EH (cell line): Measurements from ENCODE around the gene DSEL.
A peak's percentile ranks its signal among the peaks of the same experiment; 100 is the strongest.

Experiments used
- DNase-seq: peaks from one replicate; pipeline ENCODE4 v3.0.0-alpha.2; 2015; ENCODE audit warnings: low read depth

DSEL gene

DNA sequence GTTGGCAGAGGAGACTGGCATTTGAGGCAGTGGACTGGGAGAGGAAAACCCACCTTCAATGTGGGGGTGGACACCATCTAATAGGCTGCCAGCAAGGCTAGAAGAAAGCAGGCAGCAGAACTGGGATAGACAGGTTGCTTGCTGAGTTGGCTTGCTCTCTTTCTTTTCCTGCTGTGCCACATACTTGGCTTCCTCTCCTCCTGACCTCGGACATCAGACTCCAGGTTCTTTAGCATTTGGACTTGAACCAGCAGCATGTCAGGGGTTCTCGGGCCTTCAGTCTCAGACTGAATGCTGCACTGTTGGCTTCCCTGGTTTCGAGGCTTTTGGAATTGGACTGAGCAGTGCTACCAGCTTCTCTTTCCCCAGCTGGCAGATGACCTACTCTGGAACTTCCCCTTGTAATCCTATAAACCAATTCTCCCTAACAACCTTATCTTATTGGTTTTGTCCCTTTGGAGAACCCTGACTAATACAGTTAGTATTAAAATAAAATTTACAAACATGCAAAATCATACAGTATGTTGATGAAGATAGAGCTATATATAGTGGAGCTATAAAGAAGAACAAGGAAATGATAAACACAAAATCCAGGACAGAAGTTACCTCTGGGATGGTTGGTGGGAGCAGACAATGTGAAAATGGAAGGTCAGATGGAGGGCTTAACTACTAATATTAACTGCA lies 15.9 kb downstream of the DSEL start:
- no peak for DNase-seq

DNA sequence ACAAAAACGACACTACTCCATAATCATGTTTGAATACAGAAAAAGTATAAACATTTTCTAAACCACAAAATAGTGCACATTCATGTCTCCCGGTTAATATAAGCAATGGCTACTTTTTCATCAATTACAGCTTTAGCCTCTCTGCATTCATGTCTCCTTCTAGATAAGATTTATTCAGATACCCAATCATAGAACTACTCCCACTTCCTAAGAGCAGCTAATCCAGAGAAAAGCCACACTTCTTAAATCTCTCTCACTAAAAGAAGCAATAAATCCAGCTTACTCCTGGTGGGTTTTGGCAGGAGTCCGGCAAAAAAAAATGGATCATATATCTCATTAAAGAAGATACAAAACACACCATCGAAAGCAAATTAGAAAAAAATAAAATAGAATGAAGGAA lies 20.1 kb downstream of the DSEL start:
- no peak for DNase-seq

DNA sequence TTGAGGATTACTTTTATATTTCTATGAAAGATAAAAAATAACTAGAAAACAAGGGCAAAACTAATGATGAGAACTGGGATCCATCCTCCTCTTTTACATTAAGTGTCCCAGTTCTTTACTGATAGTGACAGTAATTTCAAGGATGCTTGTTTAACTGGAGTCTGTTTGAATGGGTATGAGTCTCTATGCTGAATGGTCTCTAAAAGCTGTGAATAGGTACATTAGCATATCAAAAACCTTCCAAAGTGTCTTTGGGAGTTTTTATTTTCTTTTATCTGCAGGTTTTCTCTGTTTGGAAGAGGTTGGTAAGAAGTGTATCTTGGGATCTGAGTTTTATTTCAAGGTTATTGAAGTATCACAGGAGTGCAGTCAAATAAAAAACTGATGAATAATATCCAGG lies 30.0 kb downstream of the DSEL start:
- no peak for DNase-seq

- no peak for DNase-seq
Measured at GRCh38 chr18:67485655-67486054, 30.9 kb downstream of the DSEL start.

DNA sequence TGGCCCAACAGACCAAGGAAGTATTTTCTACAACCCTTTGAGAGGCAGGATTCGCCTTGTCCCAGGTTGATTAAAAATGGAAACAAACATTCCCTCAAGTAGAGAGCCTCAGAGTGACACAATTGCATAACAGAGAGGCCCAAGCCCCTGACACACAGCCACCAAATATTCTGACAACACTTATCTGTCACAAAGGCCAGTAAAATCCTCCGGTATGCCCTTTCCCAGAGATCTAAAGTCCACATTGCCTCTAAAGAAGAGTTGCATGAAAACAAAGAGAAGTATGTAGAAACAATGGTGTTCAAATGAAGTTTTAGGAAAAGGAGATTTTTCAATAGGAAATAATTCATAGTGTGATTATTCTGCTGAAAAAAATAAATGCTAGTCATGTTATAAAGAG lies 32.1 kb downstream of the DSEL start:
- DNase-seq = no peak

- no peak for DNase-seq
Measured at GRCh38 chr18:67483952-67484351, 32.6 kb downstream of the DSEL start.

DNA sequence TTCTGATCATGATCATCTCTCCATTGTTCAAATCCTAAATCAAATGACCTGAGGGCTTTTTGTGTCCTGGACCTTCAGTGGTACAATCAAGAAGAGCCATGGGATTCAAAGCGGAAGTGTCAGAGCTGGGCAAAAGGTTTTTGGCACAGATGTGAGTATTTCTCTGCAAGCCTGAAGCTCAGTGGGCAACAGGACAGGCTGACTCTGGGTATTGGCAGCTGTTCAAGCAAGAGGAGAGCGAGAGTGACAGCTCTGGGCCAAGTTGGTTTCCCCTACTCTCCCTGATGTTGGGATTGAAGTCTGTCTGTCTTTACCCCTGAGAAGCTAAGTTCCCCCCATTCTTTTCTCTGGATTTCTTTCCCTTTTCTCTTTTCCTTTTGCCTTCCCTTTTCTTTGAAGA lies 33.3 kb downstream of the DSEL start:
- no peak for DNase-seq

DNA sequence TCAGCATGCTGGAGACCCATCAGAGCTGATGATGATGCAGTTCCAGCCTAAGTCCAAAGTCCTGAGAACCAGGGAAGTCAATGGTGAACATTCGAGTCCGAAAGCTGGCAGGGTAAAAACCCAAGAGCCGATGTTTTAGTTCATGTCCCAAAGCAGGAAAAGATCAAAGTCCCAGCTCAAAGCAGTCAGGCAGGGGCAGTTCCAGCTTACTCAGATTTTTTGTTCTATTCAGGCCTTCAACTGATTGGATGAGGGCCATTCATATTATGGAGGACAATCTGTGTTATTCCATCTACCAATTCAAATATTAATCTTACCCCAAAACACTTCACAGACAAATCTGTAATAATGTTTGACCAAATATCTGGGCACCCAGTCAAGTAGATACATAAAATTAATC lies 38.3 kb downstream of the DSEL start:
- no peak for DNase-seq

GRCh38 chr18:67477522-67477921 lies 39.0 kb downstream of the DSEL start:
- no peak for DNase-seq

GRCh38 chr18:67476585-67476984 lies 39.9 kb downstream of the DSEL start:
- DNase-seq = peak; percentile 65

DNA sequence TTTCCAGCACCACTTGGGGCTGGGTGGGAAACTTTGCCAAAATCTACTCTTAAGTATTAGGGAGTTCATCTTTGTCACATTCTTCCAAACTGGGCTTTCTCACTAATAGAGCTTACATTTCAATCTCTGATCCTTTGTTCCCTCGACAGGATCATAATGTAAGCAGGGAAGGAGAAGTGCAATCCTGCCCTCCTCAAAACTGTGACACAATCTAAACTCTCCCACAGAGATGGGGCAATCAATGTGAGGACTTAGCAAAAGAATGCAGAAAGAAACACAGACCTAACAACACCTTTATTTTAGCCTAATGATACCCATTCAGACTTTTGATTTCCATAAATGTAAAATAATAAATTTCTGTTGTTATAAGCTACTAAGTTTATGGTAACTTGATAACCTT lies 40.8 kb downstream of the DSEL start:
- DNase-seq = peak; percentile 8

- no peak for DNase-seq
Measured at GRCh38 chr18:67468038-67468437, 48.5 kb downstream of the DSEL start.

DNA sequence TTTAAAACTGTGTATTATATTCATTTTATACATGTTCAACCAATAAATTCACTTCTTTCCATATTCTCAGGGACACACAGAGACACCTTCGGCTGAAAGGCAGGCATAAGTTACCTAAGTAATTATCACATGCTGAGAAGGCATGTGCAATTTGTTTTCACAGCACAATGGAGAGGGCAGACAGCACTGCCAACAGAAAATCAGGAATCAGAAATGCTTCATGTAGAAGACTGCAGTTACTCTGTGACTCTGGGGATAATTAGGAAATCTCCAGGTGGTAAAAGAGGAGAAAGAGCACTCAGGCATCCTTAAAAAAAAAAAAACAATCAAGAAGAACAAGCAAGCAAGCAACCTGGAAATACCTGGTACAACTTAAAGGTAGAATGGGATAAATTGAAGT lies 49.3 kb downstream of the DSEL start:
- no peak for DNase-seq

- no peak for DNase-seq
Measured at GRCh38 chr18:67464499-67464898, 52.0 kb downstream of the DSEL start.

GRCh38 chr18:67463829-67464228 lies 52.7 kb downstream of the DSEL start:
- DNase-seq = no peak

- no peak for DNase-seq
Measured at GRCh38 chr18:67456711-67457110, 59.8 kb downstream of the DSEL start.
